Fibroblast of skin of scalp (primary cell): ENCODE data around the gene NALF2.

Experiments
- DNase-seq: peaks from one replicate; pipeline ENCODE4 v3.0.0-alpha.2; 2013

NALF2 gene

GRCh38 chrX:69530306-69530705, 26.2 kb downstream of the NALF2 start:
- no peak for DNase-seq

DNA sequence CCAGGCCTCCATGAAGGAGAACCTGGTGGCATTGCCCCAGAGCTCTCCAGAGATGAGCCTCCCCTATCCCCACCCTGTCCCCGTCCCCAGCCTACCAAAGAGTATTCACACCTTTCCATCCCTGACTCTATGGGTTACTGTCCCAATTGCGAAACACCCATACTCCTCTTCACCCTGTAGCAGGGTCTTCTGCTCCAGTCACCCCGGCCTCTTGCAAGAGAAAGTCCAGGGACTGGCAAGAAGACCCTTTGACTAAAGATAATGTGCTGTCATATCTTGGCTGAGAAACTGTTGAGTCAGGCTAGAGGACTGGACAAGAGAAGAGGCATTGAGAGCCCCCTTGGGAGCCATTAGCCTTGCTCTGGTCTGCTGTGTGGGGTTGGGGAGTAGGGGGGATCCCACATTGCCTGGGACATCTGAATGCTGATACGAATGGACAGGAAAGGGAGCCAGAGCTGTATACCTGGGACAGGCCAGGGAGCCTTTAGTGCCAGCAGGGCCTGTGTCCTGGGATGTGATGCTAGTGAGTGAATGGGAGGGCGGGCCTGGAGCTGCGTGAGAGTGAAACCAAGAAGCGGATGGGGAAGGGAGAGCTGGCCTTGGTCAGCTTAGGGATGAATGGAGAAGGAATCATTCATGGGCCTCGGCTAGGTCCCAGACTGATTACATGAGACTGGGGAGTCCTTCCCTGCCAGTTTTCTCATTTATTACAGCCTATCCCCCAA, 27.1 kb downstream of the NALF2 start:
- DNase-seq, result no peak

DNA sequence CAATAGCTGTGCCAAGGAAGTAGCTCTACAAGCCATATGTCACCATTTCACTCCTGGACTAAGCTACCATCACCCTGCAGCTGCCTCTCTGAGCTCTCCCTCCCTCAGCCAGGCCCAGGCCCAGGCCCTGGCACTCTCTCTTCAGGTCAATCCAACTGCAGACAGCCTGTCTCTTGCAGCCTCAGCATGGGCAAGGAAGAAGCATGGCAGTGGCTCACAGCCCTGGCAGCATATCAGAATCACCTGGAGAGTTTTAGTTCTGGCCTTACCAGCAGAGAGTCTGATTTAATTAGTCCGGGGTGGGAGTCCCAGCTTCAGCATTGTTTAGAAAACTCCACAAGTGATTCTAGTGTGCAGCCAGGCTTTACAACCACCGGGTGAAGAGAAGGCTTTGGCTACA, 31.5 kb downstream of the NALF2 start:
- no peak for DNase-seq

DNA sequence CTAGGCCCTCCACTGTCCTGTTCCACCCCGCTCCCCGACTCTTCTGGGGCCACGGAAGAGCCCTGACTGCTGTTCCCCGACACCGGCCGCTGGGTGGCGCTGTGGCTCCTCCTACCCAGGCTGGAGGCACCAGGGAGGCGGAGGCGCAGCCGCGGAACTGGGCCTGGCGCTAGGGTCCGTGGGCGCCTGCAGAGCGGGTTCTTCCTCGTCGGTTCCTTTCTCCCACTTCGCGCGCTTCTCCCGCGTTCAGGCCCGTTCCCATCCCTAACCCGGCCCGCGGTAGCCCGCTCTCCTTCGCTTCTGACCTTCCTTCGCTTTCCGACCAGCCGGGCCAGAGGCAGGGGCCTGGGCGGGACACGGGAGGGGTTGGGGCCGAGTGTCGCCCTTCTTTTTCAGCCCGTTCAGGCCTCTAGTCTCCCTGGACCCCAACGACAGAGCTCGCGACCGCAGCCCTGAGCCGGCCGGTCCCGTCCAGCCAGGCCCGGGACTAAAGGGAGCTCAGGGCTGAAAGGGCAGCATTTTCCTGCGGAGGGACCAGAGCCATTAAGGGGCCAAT, 34.3 kb downstream of the NALF2 start:
- peak; percentile 63 for DNase-seq

DNA sequence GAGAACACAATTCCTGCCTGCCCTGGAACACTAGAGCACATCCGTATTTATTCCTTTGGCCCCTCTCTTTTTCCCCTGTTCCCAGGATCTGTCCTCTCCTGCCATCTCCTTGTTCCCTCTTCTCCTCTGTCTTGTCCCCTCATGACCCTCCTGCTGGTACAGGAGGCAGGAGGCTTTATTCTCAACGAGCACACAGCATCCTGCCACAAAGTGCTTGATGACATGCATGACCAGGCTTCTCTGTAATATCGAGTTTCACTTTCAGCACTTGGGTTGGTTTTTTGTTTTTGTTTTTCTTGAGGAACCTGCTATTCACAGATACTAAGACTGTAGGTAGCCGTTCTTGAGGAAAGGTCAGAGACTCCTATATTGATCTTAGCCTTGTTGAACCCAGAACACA, 35.3 kb downstream of the NALF2 start:
- DNase-seq, result no peak

- DNase-seq, result no peak
These were observed 37.8 kb downstream of the NALF2 start for GRCh38 chrX:69541956-69542355.

GRCh38 chrX:69543572-69543971, 39.4 kb downstream of the NALF2 start:
- no peak for DNase-seq

DNA sequence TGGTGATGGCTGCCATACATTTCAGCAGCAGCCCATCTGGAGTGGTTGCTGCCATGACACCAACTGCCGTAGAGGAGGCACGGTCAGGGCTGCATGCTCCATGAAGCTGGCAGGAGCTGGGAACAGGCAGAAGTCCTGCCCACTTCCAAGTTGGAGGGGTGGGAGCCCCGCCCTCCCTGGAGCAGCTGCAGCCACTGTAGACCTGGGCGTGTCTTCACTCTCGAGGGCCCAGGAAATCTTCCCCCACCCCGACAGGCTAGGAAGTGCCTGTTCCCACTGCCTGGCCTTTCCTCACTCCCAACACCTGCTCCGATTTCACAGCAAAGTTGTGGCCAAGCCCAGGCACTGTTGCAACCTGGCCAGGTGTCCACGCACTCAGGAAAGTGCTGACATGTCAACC, 42.3 kb downstream of the NALF2 start:
- no peak for DNase-seq

- no peak for DNase-seq
These were observed 42.9 kb downstream of the NALF2 start for GRCh38 chrX:69546978-69547377.

GRCh38 chrX:69551421-69552009, 47.4 kb downstream of the NALF2 start:
- no peak for DNase-seq

GRCh38 chrX:69552512-69552911, 48.4 kb downstream of the NALF2 start:
- DNase-seq, result no peak
